Heart left ventricle (tissue), 16 donors: ENCODE results near the gene CNTNAP5. TPM values are rescaled to one million over a fixed set of nuclear protein-coding genes. Genes with fewer than 3 reads are reported as not detected.

Experiments used
- ATAC-seq, 4 donors: fragments of 200-7000 bp; cut with Tn5 transposase; one replicate each; pipeline ENCODE4 v1.9.1; 2020 to 2022; ENCODE audit warnings: moderate library complexity in 4 of 4, mild to moderate bottlenecking in 3 of 4, moderate number of reproducible peaks in 1 of 4
- DNase-seq, 5 donors: peaks; one replicate each; pipeline ENCODE4 v3.0.0-alpha.2; 2020
- H3K27ac ChIP-seq, 12 donors: fragments of 200-600 bp; sonication (generic) in 4 of 12; one replicate each; pipeline versions ENCODE4 v1.5.0 to v1.8.0; 2016 to 2022; ENCODE audit warnings: mild to moderate bottlenecking in 2 of 12
- H3K27me3 ChIP-seq, 9 donors: fragments of 200-600 bp; sonication (generic) in 2 of 9; one replicate each; pipeline versions ENCODE4 v1.5.1 to v1.8.0; 2016 to 2022; ENCODE audit warnings: mild to moderate bottlenecking in 3 of 9
- H3K36me3 ChIP-seq, 9 donors: fragments of 200-600 bp; sonication (generic) in 2 of 9; one replicate each; pipeline versions ENCODE4 v1.5.0 to v1.8.0; 2018 to 2022; ENCODE audit warnings: mild to moderate bottlenecking in 2 of 9
- H3K4me1 ChIP-seq, 12 donors: fragments of 200-600 bp; sonication (generic) in 4 of 12; one replicate each; pipeline versions ENCODE4 v1.5.0 to v1.8.0; 2016 to 2022; ENCODE audit warnings: mild to moderate bottlenecking in 3 of 12
- H3K4me3 ChIP-seq, 12 donors: fragments of 200-600 bp; sonication (generic) in 4 of 12; one replicate each; pipeline versions ENCODE4 v1.5.0 to v1.8.0; 2017 to 2022; ENCODE audit warnings: mild to moderate bottlenecking in 9 of 12, moderate library complexity in 4 of 12
- H3K9me3 ChIP-seq, 12 donors: fragments of 200-600 bp; sonication (generic) in 4 of 12; one replicate each; pipeline versions ENCODE4 v1.5.0 to v1.8.0; 2016 to 2022; ENCODE audit warnings: mild to moderate bottlenecking in 1 of 12
- CTCF ChIP-seq, 12 donors: fragments of 200-600 bp; sonication (generic) in 4 of 12; IDR thresholded peaks; one replicate each; pipeline versions ENCODE4 v1.5.0 to v1.8.0; 2018 to 2022; ENCODE audit warnings: antibody characterized with exemption in 12 of 12, mild to moderate bottlenecking in 5 of 12
- POLR2A ChIP-seq, 2 donors: fragments of 450-650 bp; IDR thresholded peaks; one replicate each; pipeline ENCODE4 v1.6.1; 2017; ENCODE audit warnings: antibody characterized with exemption in 2 of 2, mild to moderate bottlenecking in 2 of 2, moderate library complexity in 2 of 2
- WGBS, 4 donors: extraction: QIAGEN DNeasy Blood & Tissue Kit in 2 of 4; methylation state at CpG; one replicate each; pipeline versions ENCODE4 v1.1.5 to v1.1.7; 2013 to 2018; 5-methylcytosine and 5-hydroxymethylcytosine counted together
- intact Hi-C, 10 donors: fragments of 100-400 bp; cut with DNase I; formaldehyde crosslinking; loops; one replicate each; pipeline versions ENCODE4 v1.11.1 to v1.14.2; 2022
- polyA plus RNA-seq, 2 donors: library from polyadenylated mRNA; stranded (reverse); fragments of 200-250 nt; gene quantifications; one replicate each; pipeline ENCODE4 v1.2.3, GENCODE V29; 2013
- total RNA-seq, 9 donors: library from RNA; depleted of rRNA in 2 of 9; stranded (reverse); fragments of >200 nt in 2 of 9; fragmentation: NEBNext Ultra II Directional in 3 of 9; extraction: Animal tissue kit (Norgen Biotek cat#: 25700) in 3 of 9; gene quantifications; one replicate each; pipeline versions ENCODE4 v1.1.0 to v1.2.4, GENCODE V29; 2016 to 2023
- donor health status: ischemic (EF 13 %, LVEDD 7.1; RV severe dilation, severe dysfunction).
- donor health status: healthy with polysubstance abuse.
- donor health status: DM: no; HTN: yes; CAD: no.
- donor health status: DM: no; HTN: no; CAD: no.
- donor health status: ischemic (EF 25% LVEDD 6.9; RV normal size, moderate dysfunction).
- donor health status: ischemic (EF 25% LVEDD 5.7; RV mildly dilated, moderate dysfunction).
- donor health status: healthy.
- donor health status: DM: yes; HTN: yes; CAD: no.
- donor health status: ischemic (EF 35%, LVEDD 5.7; RV mildly dilated, moderate dysfunction).
- donor health status: nonischemic (EF 11% LVEDD 7.7; RV severe dilation, severe dysfunction).
- donor health status: DM: yes; HTN: yes; CAD: no.
- donor health status: PGD.
- donor health status: ischemic (EF 29% LVEDD 5.4; RV normal size, mild dysfunction).
- donor health status: nonischemic (EF 23%, LVEDD 6.1; RV moderate dilation, normal function).

CNTNAP5 gene
- total and polyA plus RNA-seq, 11 donors: not detected

GRCh38 chr2:124121760-124122275 lies 96.7 kb downstream of the CNTNAP5 start:
- no peaks in the 10 kb centered on the region for H3K9me3 ChIP-seq
- H3K27me3 ChIP-seq: no peaks in the 10 kb centered on the region
- H3K4me1 ChIP-seq: no peaks in the 10 kb centered on the region
- no peak overlapping the region for H3K27ac ChIP-seq
- DNase-seq (no peak), ATAC-seq (no peak)
- no peak for TF ChIP-seq POLR2A (IDR thresholded peaks at IDR 0.05)
- TF ChIP-seq CTCF (IDR thresholded peaks at IDR 0.05): no peak
- WGBS, 4 donors: 84 to 92% (median 88%) methylated on average over 3 of the region's 3 CpGs
- no peak overlapping the region for H3K4me3 ChIP-seq
- intact Hi-C loops: no loop called here
- no peaks in the 10 kb centered on the region for H3K36me3 ChIP-seq

DNA sequence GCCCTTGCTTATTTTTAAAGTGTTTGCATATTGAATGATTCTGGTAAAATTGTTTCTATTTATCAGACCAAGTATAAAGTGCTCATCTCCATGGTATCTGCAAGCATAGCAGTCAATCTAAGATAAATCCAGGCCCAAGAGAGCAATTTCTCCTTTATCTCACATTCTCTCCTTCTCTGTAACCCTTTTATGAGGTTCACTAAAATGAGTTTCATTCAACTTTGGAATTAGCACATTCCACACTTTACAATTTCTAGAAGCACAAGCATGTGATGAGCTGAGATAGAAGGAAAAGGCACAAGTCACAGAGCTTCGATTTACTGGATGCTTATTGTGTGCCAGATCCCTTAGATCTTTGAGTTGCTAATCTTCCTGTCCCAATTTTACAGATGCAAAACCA lies 97.3 kb downstream of the CNTNAP5 start:
- no peaks in the 10 kb centered on the region for H3K27me3 ChIP-seq
- intact Hi-C loops: no loop called here
- ATAC-seq (no peak), DNase-seq (no peak)
- H3K36me3 ChIP-seq: no peaks in the 10 kb centered on the region
- H3K27ac ChIP-seq: no peak overlapping the region
- H3K9me3 ChIP-seq: no peaks in the 10 kb centered on the region
- TF ChIP-seq POLR2A (IDR thresholded peaks at IDR 0.05): no peak
- H3K4me3 ChIP-seq: no peak overlapping the region
- 79 to 89% (median 83%) methylated on average over 1 of the region's 1 CpG for WGBS, 4 donors
- H3K4me1 ChIP-seq: no peaks in the 10 kb centered on the region

GRCh38 chr2:124131276-124131675 lies 106.2 kb downstream of the CNTNAP5 start:
- TF ChIP-seq POLR2A (IDR thresholded peaks at IDR 0.05): no peak
- TF ChIP-seq CTCF (IDR thresholded peaks at IDR 0.05): no peak
- no peak for DNase-seq
- whole genome bisulfite sequencing, 4 donors: 68 to 79% (median 74%) methylated on average over 5 of the region's 5 CpGs
- intact Hi-C loops: no loop called here
- Histone ChIP-seq H3K4me1 (no peaks in the 10 kb centered on the region), H3K27me3 (no peaks in the 10 kb centered on the region), H3K36me3 (no peaks in the 10 kb centered on the region), H3K27ac (no peak overlapping the region), H3K4me3 (no peak overlapping the region), H3K9me3 (peaks cover 0 to 5% (median 0%) of the 10 kb centered on the region in 12 donors)
- ATAC-seq: no peak

- no peaks in the 10 kb centered on the region for H3K4me1 ChIP-seq
- ATAC-seq (no peak), DNase-seq (no peak)
- H3K27me3 ChIP-seq: no peaks in the 10 kb centered on the region
- no peaks in the 10 kb centered on the region for H3K9me3 ChIP-seq
- WGBS, 4 donors: 90 to 97% (median 91%) methylated on average over 1 of the region's 1 CpG
- H3K27ac ChIP-seq: no peak overlapping the region
- no peaks in the 10 kb centered on the region for H3K36me3 ChIP-seq
- no peak overlapping the region for H3K4me3 ChIP-seq
- intact Hi-C loops: no loop called here
- no peak for TF ChIP-seq CTCF (IDR thresholded peaks at IDR 0.05)
- no peak for TF ChIP-seq POLR2A (IDR thresholded peaks at IDR 0.05)
Observed at GRCh38 chr2:124136110-124136509, 111.0 kb downstream of the CNTNAP5 start.

- Histone ChIP-seq H3K4me3 (no peak overlapping the region), H3K36me3 (no peaks in the 10 kb centered on the region), H3K27ac (no peak overlapping the region), H3K9me3 (no peaks in the 10 kb centered on the region), H3K27me3 (no peaks in the 10 kb centered on the region), H3K4me1 (no peaks in the 10 kb centered on the region)
- 58 to 67% (median 65%) methylated on average over 3 of the region's 3 CpGs for WGBS, 4 donors
- TF ChIP-seq POLR2A (IDR thresholded peaks at IDR 0.05) (no peak), CTCF (IDR thresholded peaks at IDR 0.05) (no peak)
- no peak for DNase-seq
- intact Hi-C loops: no loop called here
- ATAC-seq: no peak
Observed at GRCh38 chr2:124138076-124138475, 113.0 kb downstream of the CNTNAP5 start.
